Peyer's patch (tissue), 4 donors: ENCODE results near the gene CSTF3.

Source experiments
- CTCF ChIP-seq, 6 experiments: fragments of 450-650 bp in 4 of 6; fragments of 200-600 bp in 2 of 6; sonication (generic) in 1 of 6; IDR thresholded peaks; one replicate each; pipeline ENCODE4 v1.5.1; 2017 to 2019; ENCODE audit warnings: antibody characterized with exemption in 6 of 6, mild to moderate bottlenecking in 3 of 6, moderate library complexity in 1 of 6
- POLR2A ChIP-seq, 2 donors: fragments of 450-650 bp; IDR thresholded peaks; one replicate each; pipeline ENCODE4 v1.5.1; 2017; ENCODE audit warnings: antibody characterized with exemption in 2 of 2, mild to moderate bottlenecking in 2 of 2, moderate library complexity in 2 of 2

- TF ChIP-seq CTCF (IDR thresholded peaks at IDR 0.05) = no peak
- TF ChIP-seq POLR2A (IDR thresholded peaks at IDR 0.05) = no peak
These were observed 34.3 kb upstream of the CSTF3 start for GRCh38 chr11:33195462-33196173.
